ENCODE results near the gene FLT1.

The FLT1 gene

DNA sequence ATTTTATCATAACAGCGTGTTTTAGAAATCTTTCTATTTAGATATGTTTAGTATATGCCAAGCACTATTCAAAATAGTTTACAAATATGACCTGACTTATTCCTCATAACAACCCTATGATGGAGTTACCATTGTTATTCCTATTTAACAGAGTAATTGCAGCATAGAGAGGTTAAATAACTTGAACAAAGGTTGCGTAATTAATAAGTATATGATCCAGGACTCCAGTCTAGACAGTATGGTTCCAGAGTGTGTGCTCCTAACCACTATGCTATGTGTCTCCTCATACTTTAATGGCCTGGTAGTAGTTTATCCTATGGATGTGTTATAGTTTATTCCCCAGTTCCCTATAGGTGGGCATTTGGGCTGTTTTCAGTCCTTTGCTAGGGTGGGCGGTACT is 211.3 kb downstream of the FLT1 start:
- DNase-seq (ENCODE audit: low read depth): no peak
- TF ChIP-seq, protein P1, sequence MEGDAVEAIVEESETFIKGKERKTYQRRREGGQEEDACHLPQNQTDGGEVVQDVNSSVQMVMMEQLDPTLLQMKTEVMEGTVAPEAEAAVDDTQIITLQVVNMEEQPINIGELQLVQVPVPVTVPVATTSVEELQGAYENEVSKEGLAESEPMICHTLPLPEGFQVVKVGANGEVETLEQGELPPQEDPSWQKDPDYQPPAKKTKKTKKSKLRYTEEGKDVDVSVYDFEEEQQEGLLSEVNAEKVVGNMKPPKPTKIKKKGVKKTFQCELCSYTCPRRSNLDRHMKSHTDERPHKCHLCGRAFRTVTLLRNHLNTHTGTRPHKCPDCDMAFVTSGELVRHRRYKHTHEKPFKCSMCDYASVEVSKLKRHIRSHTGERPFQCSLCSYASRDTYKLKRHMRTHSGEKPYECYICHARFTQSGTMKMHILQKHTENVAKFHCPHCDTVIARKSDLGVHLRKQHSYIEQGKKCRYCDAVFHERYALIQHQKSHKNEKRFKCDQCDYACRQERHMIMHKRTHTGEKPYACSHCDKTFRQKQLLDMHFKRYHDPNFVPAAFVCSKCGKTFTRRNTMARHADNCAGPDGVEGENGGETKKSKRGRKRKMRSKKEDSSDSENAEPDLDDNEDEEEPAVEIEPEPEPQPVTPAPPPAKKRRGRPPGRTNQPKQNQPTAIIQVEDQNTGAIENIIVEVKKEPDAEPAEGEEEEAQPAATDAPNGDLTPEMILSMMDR (conservative IDR thresholded peaks at IDR 0.05; ENCODE audit: low read depth, low read length): no peak
- H3K4me3 ChIP-seq (ENCODE audit: low read length): no peak overlapping the region

DNA sequence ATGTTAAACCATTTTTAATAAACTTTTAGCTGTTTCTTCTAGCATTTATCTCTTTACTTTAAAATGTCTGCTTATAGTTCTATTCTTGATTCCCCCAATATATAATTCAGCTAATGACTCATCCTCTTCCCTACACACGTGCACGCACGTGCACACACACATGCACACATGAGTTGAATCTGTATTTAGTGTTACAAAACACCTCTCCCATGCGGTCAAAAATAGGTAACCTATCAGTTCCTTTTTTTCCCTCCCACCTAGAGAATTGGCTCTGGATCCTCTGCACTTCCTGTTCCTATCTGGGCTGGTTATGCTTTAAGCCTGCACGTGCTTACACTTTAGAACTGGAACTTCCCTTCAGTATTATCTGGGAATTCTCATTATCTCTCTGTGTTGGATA is 212.5 kb downstream of the FLT1 start:
- DNase-seq (ENCODE audit: low read depth): no peak
- no peak overlapping the region for H3K4me3 ChIP-seq (ENCODE audit: low read length)
- TF ChIP-seq, protein P1 (conservative IDR thresholded peaks at IDR 0.05; ENCODE audit: low read depth, low read length): no peak

DNA sequence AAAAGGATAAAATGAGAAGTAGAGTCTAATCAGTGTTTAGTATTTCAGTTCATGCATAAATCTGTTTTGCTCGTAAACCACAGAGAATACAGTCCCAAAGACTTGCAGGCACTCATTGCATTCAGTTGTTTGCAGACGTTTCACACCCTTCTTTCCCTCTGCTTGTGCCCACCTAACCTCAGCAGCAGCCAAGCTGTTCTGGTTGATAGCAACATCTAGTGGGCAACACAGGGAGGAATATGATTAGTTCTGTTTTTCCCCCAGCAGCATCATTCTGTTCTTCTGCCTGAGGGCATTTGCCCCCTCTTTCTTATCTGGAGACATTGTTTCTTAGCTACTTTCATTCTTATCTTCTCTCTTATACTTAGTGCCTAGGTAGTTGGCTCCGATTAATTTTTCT is 221.0 kb downstream of the FLT1 start:
- TF ChIP-seq, protein P1 (conservative IDR thresholded peaks at IDR 0.05; ENCODE audit: low read depth, low read length): no peak
- DNase-seq (ENCODE audit: low read depth): no peak
- no peak overlapping the region for H3K4me3 ChIP-seq (ENCODE audit: low read length)

DNA sequence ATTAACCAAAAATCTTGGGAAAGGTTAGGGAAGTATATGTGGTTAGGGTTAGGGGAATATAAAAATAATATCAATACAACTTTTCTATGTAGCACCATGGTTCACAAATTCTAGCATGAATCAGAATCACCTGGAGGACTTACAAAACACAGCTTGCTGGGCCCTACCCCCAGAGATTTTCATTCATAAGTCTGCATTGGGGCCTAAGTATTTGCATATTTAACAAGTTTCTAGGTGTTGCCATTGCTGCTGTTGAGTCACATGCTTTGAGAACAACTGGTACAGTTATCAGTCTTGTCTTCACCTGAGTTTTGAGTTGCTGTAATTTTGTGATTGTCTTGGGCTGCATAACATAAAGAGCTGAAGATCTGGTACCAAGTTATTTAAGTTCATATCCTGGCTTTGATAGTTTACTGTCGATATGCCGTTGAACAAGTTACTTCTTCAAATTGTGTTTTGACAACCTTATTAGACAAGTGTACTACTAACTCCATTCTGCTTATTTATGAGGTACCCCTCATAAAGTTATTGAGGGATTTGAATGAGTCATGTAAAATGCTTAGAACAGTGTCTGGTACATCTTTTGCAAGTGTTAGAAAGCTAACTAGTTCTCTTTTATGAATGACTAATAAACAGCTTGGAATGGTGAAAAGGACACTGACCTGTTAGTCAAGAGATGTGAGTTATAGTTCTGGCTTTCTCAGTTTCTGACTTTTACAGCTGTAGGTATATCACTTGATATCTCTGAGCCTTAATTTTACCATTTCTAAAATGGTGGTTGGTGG is 223.7 kb downstream of the FLT1 start:
- no peak overlapping the region for H3K4me3 ChIP-seq (ENCODE audit: low read length)
- TF ChIP-seq, protein P1 (conservative IDR thresholded peaks at IDR 0.05; ENCODE audit: low read depth, low read length): no peak
- DNase-seq (ENCODE audit: low read depth): no peak

DNA sequence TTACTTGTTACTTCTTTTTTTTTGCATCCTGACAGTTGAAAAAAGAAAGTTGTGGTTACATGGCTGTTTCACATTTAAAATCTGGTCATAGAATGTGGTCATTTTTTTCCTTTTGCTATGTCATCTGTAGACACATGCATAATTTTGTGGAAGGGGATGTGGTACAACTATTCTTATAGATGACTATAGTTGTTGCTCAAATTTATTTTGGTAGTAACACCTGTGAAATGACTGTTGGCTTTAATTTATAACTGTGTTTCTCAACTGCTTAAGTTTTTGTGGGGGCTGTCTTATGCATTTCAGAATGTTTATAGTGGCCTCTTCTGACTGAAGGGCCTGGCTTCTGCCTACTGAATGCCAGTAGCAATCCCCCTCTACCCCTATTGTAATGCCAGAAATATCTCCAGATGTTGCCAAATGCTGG is 226.1 kb downstream of the FLT1 start:
- TF ChIP-seq, protein P1 (conservative IDR thresholded peaks at IDR 0.05; ENCODE audit: low read depth, low read length): no peak
- no peak overlapping the region for H3K4me3 ChIP-seq (ENCODE audit: low read length)
- DNase-seq (ENCODE audit: low read depth): no peak

DNA sequence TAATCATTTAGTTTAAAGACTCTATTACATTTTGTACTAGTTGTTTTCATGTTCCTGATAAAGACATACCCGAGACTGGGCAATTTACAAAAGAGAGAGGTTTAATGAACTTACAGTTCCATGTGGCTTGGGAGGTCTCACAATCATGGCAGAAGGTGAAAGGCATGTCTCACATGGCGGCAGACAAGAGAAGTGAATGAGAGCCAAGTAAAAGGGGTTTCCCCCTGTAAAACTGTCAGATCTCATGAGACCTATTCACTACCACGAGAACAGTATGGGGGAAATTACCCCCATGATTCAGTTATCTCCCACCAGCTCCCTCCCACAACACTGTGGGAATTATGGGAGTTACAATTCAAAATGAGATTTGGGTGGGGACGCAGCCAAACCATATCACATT is 227.4 kb downstream of the FLT1 start:
- no peak overlapping the region for H3K4me3 ChIP-seq (ENCODE audit: low read length)
- no peak for DNase-seq (ENCODE audit: low read depth)
- TF ChIP-seq, protein P1 (conservative IDR thresholded peaks at IDR 0.05; ENCODE audit: low read depth, low read length): no peak

DNA sequence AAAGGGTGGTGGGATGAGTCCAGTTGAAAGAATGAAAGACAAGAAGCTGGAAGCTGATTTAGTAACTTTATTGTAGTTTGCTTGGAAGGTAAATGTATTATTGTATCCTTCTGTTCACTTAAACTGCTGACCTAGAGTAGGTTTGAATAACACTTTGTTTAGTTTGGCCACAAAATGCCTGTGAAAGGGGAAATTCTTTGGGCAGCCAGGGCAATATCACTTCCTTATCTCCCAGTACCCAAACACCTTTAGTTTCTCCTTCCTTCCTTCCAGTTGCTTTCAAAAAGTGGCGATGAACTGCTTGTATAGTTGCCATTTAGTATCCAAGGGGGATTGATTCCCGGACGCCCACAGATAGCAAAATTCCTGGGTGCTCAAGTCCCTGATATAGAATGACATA is 236.5 kb downstream of the FLT1 start:
- H3K4me3 ChIP-seq (ENCODE audit: low read length): no peak overlapping the region
- TF ChIP-seq, protein P1 (conservative IDR thresholded peaks at IDR 0.05; ENCODE audit: low read depth, low read length): no peak
- DNase-seq (ENCODE audit: low read depth): no peak
